ENCODE data around the gene GTPBP6. TPM values are rescaled to one million over a fixed set of nuclear protein-coding genes. Genes with fewer than 3 reads are reported as not detected.
A peak's percentile ranks its signal among the peaks of the same experiment; 100 is the strongest.

GTPBP6 gene
- total RNA-seq, 1 experiment from 2014 or later, result 72.4 TPM

DNA sequence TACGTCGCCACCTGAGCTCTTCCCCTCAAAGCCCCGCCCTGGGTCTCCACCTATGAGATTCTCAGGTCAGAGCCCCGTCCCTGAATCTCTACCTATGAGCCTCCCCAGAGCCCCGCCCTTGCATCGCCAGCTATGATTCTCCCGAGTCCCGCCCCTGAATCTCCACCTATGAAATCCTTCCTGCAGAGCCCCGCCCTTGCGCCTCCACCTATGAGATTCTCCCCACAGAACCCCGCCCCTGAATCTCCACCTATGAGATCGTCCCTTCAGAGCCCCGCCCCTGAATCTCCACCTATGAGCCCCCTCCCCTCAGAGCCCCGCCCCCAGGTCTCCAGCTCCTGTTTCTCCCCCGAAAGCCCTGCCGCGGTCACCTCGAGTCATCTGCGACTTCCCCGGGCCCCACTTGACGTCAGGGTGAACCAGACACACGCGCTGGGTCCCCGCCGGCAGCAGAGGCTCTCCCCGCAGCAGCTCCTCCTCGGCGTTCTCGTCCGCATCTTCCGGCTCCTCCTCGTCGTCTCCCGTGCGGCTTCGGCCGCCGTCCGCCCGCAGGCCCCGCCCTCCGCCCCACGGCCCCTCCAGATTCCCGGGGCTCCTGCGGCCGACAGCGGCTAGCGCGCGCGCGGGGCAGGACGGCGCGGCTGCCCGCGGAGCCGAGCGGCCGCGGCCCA is 393 bp downstream of the GTPBP6 start:
- H3K36me3 Mint-ChIP-seq (ENCODE audit: insufficient read depth, unreplicated experiment), result peaks cover 36% of the 10 kb centered on the region
- ChIA-PET CTCF (no interaction called here), POLR2A (no interaction called here)
- Histone ChIP-seq H3K36me3 (ENCODE audit: control insufficient read depth, insufficient read depth, low read length) (peaks cover 7% of the 10 kb centered on the region), H3K4me1 (no peaks in the 10 kb centered on the region), H3K9me3 (no peaks in the 10 kb centered on the region), H3K4me3 (ENCODE audit: low read depth, low read length) (peak overlapping the region; percentile 85), H3K27me3 (replicated peaks; ENCODE audit: control insufficient read depth, insufficient read depth, low read length) (no peaks in the 10 kb centered on the region)
- H3K27ac Mint-ChIP-seq (ENCODE audit: unreplicated experiment), result peak overlapping the region; percentile 83
- no peak for TF ChIP-seq CTCF (IDR thresholded peaks at IDR 0.05; ENCODE audit: insufficient read depth in 1 of 2, low read depth in 1 of 2, low read length in 1 of 2, severe bottlenecking in 1 of 2, unreplicated experiment in 1 of 2)
- intact Hi-C loops (cut with micrococcal nuclease; ENCODE audit: unreplicated experiment), result loop anchor here (2.0 to 5.0 kb wide), 4 partner anchors 41 to 1274 kb away; partner anchors contain the start of genes AKAP17A, ASMTL and PPP2R3B
- no TSS peak for BruUV-seq (replicated peaks)
- H3K4me3 Mint-ChIP-seq (ENCODE audit: unreplicated experiment), result peak overlapping the region; percentile 72
- H3K27me3 Mint-ChIP-seq (ENCODE audit: insufficient read depth, unreplicated experiment), result no peaks in the 10 kb centered on the region
- peak; percentile 98 to 99 for DNase-seq
- H3K4me1 Mint-ChIP-seq (ENCODE audit: low read depth, unreplicated experiment), result peaks cover 2% of the 10 kb centered on the region
- no peaks in the 10 kb centered on the region for H3K9me3 Mint-ChIP-seq (ENCODE audit: unreplicated experiment)

DNA sequence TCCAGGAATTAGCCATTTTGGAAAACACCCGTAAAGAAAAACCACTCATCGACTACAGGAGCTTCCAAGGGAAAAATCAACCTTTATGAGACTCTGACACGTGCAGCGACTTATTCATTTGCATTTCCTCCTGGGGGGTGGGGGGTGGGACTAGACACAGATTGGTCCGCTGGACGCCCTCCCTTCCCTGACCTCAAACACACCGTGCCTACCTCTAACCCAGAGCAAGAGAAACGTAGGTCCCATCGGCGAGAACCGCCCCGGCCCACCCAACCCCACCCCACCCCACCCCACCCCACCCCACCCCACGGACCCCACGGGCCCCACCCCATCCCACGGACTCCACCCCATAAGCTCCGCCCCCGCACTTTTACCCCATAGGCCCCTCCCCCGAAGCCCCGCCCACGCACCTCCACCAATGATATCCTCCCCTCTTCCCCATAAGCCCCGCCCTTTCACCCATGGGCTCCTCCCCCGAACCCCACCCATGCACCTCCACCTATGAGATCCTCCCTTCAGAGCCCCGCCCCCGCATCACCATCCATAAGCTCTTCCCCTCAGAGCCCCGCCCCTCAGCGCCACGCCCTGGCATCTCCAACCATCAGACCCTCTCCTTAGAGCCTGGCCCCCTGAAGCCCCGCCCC is 1.1 kb downstream of the GTPBP6 start:
- H3K27me3 Mint-ChIP-seq (ENCODE audit: insufficient read depth, unreplicated experiment), result no peaks in the 10 kb centered on the region
- BruUV-seq (replicated peaks), result no TSS peak
- Histone ChIP-seq H3K27me3 (replicated peaks; ENCODE audit: control insufficient read depth, insufficient read depth, low read length) (no peaks in the 10 kb centered on the region), H3K36me3 (ENCODE audit: control insufficient read depth, insufficient read depth, low read length) (peaks cover 7% of the 10 kb centered on the region), H3K4me1 (no peaks in the 10 kb centered on the region), H3K4me3 (ENCODE audit: low read depth, low read length) (peak overlapping the region; percentile 39), H3K9me3 (no peaks in the 10 kb centered on the region)
- H3K36me3 Mint-ChIP-seq (ENCODE audit: insufficient read depth, unreplicated experiment), result peaks cover 40% of the 10 kb centered on the region
- no peaks in the 10 kb centered on the region for H3K4me1 Mint-ChIP-seq (ENCODE audit: low read depth, unreplicated experiment)
- DNase-seq, result no peak
- H3K4me3 Mint-ChIP-seq (ENCODE audit: unreplicated experiment), result peak overlapping the region; percentile 72
- ChIA-PET POLR2A (no interaction called here), CTCF (no interaction called here)
- H3K9me3 Mint-ChIP-seq (ENCODE audit: unreplicated experiment), result no peaks in the 10 kb centered on the region
- H3K27ac Mint-ChIP-seq (ENCODE audit: unreplicated experiment), result peak overlapping the region; percentile 83
- intact Hi-C loops (cut with micrococcal nuclease; ENCODE audit: unreplicated experiment), result loop anchor here (1.0 to 5.0 kb wide), 5 partner anchors 34 to 1275 kb away; partner anchors contain the start of genes AKAP17A, ASMTL and PPP2R3B
- no peak for TF ChIP-seq CTCF (IDR thresholded peaks at IDR 0.05; ENCODE audit: insufficient read depth in 1 of 2, low read depth in 1 of 2, low read length in 1 of 2, severe bottlenecking in 1 of 2, unreplicated experiment in 1 of 2)

GRCh38 chrX:316351-317325 is 2.0 kb downstream of the GTPBP6 start:
- BruUV-seq (replicated peaks), result no TSS peak
- TF ChIP-seq CTCF (IDR thresholded peaks at IDR 0.05; ENCODE audit: insufficient read depth in 1 of 2, low read depth in 1 of 2, low read length in 1 of 2, severe bottlenecking in 1 of 2, unreplicated experiment in 1 of 2), result no peak
- no peaks in the 10 kb centered on the region for H3K27me3 Mint-ChIP-seq (ENCODE audit: insufficient read depth, unreplicated experiment)
- no peak for DNase-seq
- peaks cover 49% of the 10 kb centered on the region for H3K36me3 Mint-ChIP-seq (ENCODE audit: insufficient read depth, unreplicated experiment)
- Histone ChIP-seq H3K4me3 (ENCODE audit: low read depth, low read length) (no peak overlapping the region), H3K36me3 (ENCODE audit: control insufficient read depth, insufficient read depth, low read length) (peaks cover 8% of the 10 kb centered on the region), H3K9me3 (no peaks in the 10 kb centered on the region), H3K27me3 (replicated peaks; ENCODE audit: control insufficient read depth, insufficient read depth, low read length) (no peaks in the 10 kb centered on the region), H3K4me1 (no peaks in the 10 kb centered on the region)
- intact Hi-C loops (cut with micrococcal nuclease; ENCODE audit: unreplicated experiment), result loop anchor here (1.0 to 5.0 kb wide), 2 partner anchors 33 to 1276 kb away; partner anchors contain the start of gene AKAP17A
- no peaks in the 10 kb centered on the region for H3K9me3 Mint-ChIP-seq (ENCODE audit: unreplicated experiment)
- ChIA-PET POLR2A (no interaction called here), CTCF (no interaction called here)
- H3K4me3 Mint-ChIP-seq (ENCODE audit: unreplicated experiment), result peak overlapping the region; percentile 22
- no peak overlapping the region for H3K27ac Mint-ChIP-seq (ENCODE audit: unreplicated experiment)
- H3K4me1 Mint-ChIP-seq (ENCODE audit: low read depth, unreplicated experiment), result no peaks in the 10 kb centered on the region

Data from Caco-2 (cell line).